GM12865 (cell line): ENCODE measurements around the gene PCDH18.
A peak's percentile ranks its signal among the peaks of the same experiment; 100 is the strongest.

ENCODE experiments used
- DNase-seq: peaks from one replicate; pipeline ENCODE4 v3.0.0; 2010; ENCODE audit warnings: low read depth
- H3K4me3 ChIP-seq: 2 replicates; pipeline ENCODE4 v1.5.1; 2011; ENCODE audit warnings: mild to moderate bottlenecking, low read depth, low read length, control low read depth
- TF ChIP-seq, protein P1 (sequence below): IDR thresholded peaks from 2 replicates; pipeline ENCODE4 v1.5.1; 2011; ENCODE audit warnings: low read length, control low read depth, low read depth, inconsistent platforms; ENCODE audit not compliant: insufficient read depth; ENCODE audit errors: missing control alignments

The PCDH18 gene

DNA sequence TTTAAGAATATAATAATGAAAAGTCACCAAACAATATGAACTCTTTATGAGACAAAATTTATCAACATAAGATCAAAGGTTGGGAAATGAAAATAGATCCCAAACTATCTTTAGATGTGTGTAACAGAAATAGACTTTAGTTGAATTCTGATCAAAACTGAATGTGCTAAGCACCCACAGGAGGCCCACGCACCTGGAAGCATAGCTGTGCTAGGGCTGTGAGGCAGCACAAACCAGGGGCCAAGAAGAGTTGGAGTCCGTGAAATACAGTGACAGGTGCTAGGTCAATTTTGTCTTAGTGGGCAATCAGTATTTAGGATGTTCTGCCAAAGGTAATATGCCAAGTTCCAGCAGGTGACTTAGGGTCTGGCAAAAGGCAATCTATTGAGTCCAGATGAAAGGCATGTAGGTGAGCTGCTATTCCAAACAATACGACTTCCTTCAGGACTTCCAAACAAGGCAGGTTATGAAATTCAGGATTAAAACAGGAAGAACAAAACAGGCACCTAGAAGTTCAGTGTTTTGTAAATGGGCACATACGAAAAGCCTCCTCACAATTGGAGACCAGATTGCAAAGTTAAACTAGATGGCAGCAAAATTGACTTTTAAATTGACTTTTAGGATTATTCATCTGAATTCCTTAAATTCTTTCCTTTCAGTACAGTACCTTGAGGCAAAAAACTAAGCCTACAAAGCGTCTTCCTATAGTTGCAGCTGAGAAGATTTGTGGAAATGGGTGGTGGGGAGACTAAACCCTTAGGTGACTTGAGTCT lies 4.7 kb upstream of the PCDH18 start:
- DNase-seq: no peak
- TF ChIP-seq, protein P1, sequence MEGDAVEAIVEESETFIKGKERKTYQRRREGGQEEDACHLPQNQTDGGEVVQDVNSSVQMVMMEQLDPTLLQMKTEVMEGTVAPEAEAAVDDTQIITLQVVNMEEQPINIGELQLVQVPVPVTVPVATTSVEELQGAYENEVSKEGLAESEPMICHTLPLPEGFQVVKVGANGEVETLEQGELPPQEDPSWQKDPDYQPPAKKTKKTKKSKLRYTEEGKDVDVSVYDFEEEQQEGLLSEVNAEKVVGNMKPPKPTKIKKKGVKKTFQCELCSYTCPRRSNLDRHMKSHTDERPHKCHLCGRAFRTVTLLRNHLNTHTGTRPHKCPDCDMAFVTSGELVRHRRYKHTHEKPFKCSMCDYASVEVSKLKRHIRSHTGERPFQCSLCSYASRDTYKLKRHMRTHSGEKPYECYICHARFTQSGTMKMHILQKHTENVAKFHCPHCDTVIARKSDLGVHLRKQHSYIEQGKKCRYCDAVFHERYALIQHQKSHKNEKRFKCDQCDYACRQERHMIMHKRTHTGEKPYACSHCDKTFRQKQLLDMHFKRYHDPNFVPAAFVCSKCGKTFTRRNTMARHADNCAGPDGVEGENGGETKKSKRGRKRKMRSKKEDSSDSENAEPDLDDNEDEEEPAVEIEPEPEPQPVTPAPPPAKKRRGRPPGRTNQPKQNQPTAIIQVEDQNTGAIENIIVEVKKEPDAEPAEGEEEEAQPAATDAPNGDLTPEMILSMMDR: no peak
- no peak overlapping the region for H3K4me3 ChIP-seq

DNA sequence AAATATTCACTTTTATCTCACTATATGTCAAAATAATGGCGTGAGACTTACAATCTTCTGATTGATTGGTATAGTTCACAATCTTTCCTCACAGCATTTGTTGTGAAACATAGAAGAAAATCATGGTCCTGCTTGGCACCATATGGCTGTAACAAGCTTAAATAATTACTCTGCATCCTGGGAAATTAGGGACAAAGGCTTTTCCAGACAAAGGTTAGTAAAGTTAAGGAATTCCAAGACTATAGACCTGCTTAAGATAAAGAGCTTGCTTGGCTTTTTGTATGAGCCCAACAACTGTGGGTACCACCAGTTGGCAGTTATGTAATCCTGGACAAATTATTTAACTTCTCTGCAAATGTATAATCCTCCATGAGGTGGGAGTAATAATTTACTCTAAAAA lies 3.4 kb upstream of the PCDH18 start:
- DNase-seq: no peak
- no peak overlapping the region for H3K4me3 ChIP-seq
- TF ChIP-seq, protein P1: no peak

DNA sequence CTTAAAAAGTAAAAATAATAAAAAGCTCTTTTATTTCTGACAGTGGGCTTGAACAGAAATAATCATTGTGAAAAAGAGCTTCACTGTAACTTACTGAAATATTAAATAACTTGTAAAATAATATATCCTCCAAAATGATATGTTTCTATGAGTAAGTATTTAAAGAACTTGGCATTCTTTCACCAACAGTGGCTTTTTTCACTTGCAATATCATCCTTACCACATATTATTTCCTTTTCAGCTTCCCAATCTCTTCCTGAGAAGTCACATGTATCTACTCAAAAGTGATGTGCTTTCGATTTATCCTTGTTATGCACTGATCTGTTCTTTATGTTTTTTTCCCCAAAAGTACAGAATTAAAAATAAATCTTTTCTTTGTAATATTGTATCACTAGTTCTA lies 2.2 kb upstream of the PCDH18 start:
- no peak for DNase-seq
- H3K4me3 ChIP-seq: no peak overlapping the region
- TF ChIP-seq, protein P1: no peak

DNA sequence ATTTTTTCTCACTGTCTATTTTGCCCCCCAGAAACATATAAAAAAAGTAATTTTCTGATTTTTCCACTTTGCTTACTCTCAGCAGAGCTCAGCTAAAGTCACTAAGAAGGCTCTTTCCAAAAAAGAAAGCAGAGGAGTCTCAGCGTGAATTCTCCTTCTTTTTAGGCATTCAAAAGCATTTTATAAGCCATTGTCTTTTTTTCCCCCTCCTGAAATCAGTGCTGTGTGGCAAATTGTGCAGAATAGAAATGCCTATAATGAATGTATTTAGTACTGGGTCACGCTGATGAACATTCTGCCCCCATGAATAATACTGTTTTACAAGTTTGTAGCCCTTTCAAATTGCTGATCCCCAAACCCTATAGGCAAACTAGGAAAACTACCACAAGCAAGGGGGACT lies 1.6 kb upstream of the PCDH18 start:
- TF ChIP-seq, protein P1: no peak
- H3K4me3 ChIP-seq: no peak overlapping the region
- no peak for DNase-seq

DNA sequence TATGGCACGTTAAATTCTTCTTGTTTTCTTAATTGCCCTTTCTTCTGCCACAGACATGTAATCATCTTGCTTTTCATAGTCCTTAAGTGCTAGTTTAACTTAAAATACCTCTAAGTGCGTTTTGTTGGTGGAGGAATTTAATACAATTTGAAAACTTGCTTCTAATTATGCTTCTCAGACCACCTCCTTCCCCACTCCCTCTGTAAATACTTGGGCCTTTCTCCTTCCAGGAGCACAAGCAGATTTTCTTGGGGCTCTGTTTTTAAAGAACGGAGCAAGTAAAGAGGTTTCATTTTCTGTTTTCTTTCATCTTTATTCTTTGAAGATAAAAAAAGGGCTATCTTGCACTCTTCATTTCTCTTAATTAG lies 559 bp upstream of the PCDH18 start:
- peak overlapping the region; percentile 63 for H3K4me3 ChIP-seq
- TF ChIP-seq, protein P1: no peak
- peak; percentile 30 for DNase-seq

DNA sequence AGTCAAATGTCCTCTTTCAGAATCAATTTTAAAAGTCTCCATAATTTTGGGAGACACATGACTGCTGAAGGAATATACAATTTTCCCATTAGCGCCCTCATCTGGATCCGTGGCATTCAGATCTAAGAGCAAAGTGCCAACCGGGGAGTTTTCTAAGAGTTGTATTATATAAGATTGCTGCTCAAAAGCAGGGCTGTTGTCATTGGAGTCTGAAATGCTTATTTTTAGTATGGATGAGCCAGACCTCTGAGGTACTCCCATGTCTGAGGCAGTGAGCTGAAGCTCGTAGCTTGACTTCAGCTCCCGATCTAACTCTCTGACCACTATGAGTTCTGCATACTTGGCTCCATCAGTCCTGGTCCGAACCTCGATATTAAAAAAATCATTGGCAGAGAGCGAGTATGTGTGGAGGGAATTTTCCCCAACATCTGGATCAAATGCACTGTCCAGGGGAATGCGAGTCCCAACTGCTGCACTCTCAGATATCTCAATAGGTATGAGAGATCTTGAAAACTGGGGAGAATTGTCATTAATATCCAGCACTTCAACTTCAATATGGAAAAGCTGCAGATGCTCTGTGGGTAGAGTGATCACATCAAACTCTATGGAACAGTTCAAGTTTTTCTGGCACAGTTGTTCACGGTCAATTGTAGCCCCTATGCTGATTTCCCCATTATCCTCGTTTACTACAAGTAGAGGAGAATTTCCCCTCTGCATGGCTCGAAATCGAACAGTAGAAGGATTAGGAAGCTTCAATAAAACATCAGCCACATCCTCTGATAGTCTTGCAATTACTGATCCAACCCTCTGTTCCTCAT lies 917 bp downstream of the PCDH18 start:
- TF ChIP-seq, protein P1: no peak
- 0 out of 2 replicates have a peak overlapping the region, but pooled peaks have one; percentile 63 for H3K4me3 ChIP-seq
- no peak for DNase-seq

DNA sequence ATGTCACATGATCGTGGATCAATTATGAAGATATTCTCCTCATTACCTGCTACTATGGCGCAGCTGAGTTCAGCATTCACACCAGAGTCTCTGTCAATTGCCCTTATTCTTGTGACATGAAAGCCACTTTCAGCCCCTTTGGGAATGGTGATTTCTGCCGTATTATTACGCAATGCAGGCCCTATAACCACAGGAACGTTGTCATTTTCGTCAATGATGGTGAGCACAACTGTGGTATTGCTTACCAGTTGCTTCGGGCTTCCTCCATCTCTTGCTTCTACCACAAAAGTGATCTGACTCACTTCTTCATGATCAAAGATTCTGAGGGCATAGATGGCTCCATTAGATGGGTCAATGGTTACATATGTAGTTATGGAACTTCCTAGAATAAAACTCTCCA lies 2.1 kb downstream of the PCDH18 start:
- no peak for DNase-seq
- TF ChIP-seq, protein P1: no peak
- H3K4me3 ChIP-seq: no peak overlapping the region
